GM18505 (cell line): ENCODE results near the gene FTCD.
"Not testable (repeated sequence)": the region's sequence is repeated elsewhere in the genome, so short reads cannot be mapped to it uniquely, and the experiment has no call there.

Experiments
- ATAC-seq: cut with Tn5 transposase; IDR thresholded peaks from one replicate; pipeline ENCODE4 v1.9.1; 2021; ENCODE audit not compliant: unreplicated experiment
- POLR2A ChIP-seq: IDR thresholded peaks from 4 replicates; pipeline ENCODE4 v1.6.1; 2011; ENCODE audit warnings: borderline replicate concordance; ENCODE audit not compliant: insufficient read depth, insufficient read length; ENCODE audit errors: extremely low read depth

Gene FTCD

GRCh38 chr21:46146856-46147255 lies 8.5 kb downstream of the FTCD start:
- ATAC-seq: no peak
- TF ChIP-seq POLR2A: no peak

- TF ChIP-seq POLR2A: no peak
- no peak for ATAC-seq
Observed at GRCh38 chr21:46145840-46146691, 9.3 kb downstream of the FTCD start.

- TF ChIP-seq POLR2A: no peak
- no peak for ATAC-seq
Observed at GRCh38 chr21:46145159-46145839, 10.1 kb downstream of the FTCD start.

GRCh38 chr21:46144464-46145070 lies 10.8 kb downstream of the FTCD start:
- ATAC-seq: no peak
- TF ChIP-seq POLR2A: no peak

GRCh38 chr21:46142582-46143473 lies 12.6 kb downstream of the FTCD start:
- TF ChIP-seq POLR2A: no peak
- no peak for ATAC-seq

GRCh38 chr21:46141767-46142581 lies 13.4 kb downstream of the FTCD start:
- no peak for ATAC-seq

GRCh38 chr21:46140352-46141003 lies 14.9 kb downstream of the FTCD start:
- ATAC-seq: not testable (repeated sequence)

More at GRCh38 chr21:46141767-46142581, 13.4 kb downstream of the FTCD start:
- TF ChIP-seq POLR2A: no peak

GRCh38 chr21:46139686-46140085 lies 15.7 kb downstream of the FTCD start:
- no peak for TF ChIP-seq POLR2A
- ATAC-seq: no peak

- no peak for ATAC-seq
- TF ChIP-seq POLR2A: no peak
Observed at GRCh38 chr21:46138383-46138970, 16.9 kb downstream of the FTCD start.

- no peak for TF ChIP-seq POLR2A
- no peak for ATAC-seq
Observed at GRCh38 chr21:46137908-46138307, 17.5 kb downstream of the FTCD start.

GRCh38 chr21:46136739-46137349 lies 18.5 kb downstream of the FTCD start:
- TF ChIP-seq POLR2A: no peak
- ATAC-seq: no peak

- ATAC-seq: no peak
Observed at GRCh38 chr21:46135782-46136395, 19.5 kb downstream of the FTCD start.

More at GRCh38 chr21:46135782-46136395, 19.5 kb downstream of the FTCD start:
- TF ChIP-seq POLR2A: no peak
